HepG2 (cell line): ENCODE data around the gene NBPF14.
A peak's percentile ranks its signal among the peaks of the same experiment; 100 is the strongest.
"Not testable (repeated sequence)": the region's sequence is repeated elsewhere in the genome, so short reads cannot be mapped to it uniquely, and the experiment has no call there.

Experiments
- BRF2 ChIP-seq: sonication (generic); formaldehyde crosslinking; IDR thresholded peaks from 2 replicates; pipeline ENCODE4 v1.8.1; 2022; ENCODE audit warnings: mild to moderate bottlenecking, missing genetic modification reagents
- EED ChIP-seq: sonication (generic); formaldehyde crosslinking; IDR thresholded peaks from 2 replicates; pipeline ENCODE4 v1.5.0; 2020; ENCODE audit warnings: mild to moderate bottlenecking, missing genetic modification reagents
- KDM2A ChIP-seq: sonication (generic); formaldehyde crosslinking; IDR thresholded peaks from 2 replicates; pipeline ENCODE4 v1.4.0; 2020; ENCODE audit warnings: low read depth, missing genetic modification reagents, borderline replicate concordance
- MXI1 ChIP-seq: IDR thresholded peaks from 3 replicates; pipeline ENCODE4 v1.6.1; 2012; ENCODE audit warnings: low read depth, low read length, inconsistent platforms, borderline replicate concordance
- POLR2AphosphoS5 ChIP-seq: IDR thresholded peaks from 2 replicates; pipeline ENCODE4 v1.6.1; 2012; ENCODE audit warnings: low read depth, low read length
- RNF2 ChIP-seq: fragments of 450-650 bp; conservative IDR thresholded peaks from 2 replicates; pipeline ENCODE4 v1.6.1; 2016; ENCODE audit warnings: low read depth
- ZNF407 ChIP-seq: sonication (generic); formaldehyde crosslinking; IDR thresholded peaks from one replicate; pipeline ENCODE4 v1.5.1; 2020; ENCODE audit warnings: mild to moderate bottlenecking, missing genetic modification reagents; ENCODE audit errors: not compliant biosample characterization

GRCh38 chr1:148529101-148529567 lies 66.7 kb downstream of the NBPF14 start:
- not testable (repeated sequence) for TF ChIP-seq POLR2AphosphoS5; RNF2; BRF2 (CRISPR knock-in tag); ZNF407; MXI1; EED (CRISPR knock-in tag)
- peak; percentile 74; the same call in 1 of the 2 replicates for TF ChIP-seq KDM2A (CRISPR knock-in tag)
